ENCODE measurements around the gene UBE2K.

Gene UBE2K

GRCh38 chr4:39685990-39686389 is 11.9 kb upstream of the UBE2K start:
- Histone ChIP-seq H3K27me3 (ENCODE audit: low read length) (no peaks in the 10 kb centered on the region), H3K79me2 (ENCODE audit: insufficient read depth, low read length) (no peaks in the 10 kb centered on the region), H3K9ac (ENCODE audit: low read length) (no peak overlapping the region), H3K4me3 (ENCODE audit: insufficient read depth, low read length, poor library complexity, severe bottlenecking) (no peak overlapping the region), H3K27ac (ENCODE audit: low read depth, low read length) (no peak overlapping the region), H3K4me2 (ENCODE audit: low read depth, low read length, poor library complexity, severe bottlenecking) (no peak overlapping the region), H3K36me3 (ENCODE audit: low read length) (no peaks in the 10 kb centered on the region), H2AFZ (ENCODE audit: low read depth, low read length, severe bottlenecking) (no peak overlapping the region), H3K9me2 (replicated peaks; ENCODE audit: insufficient read depth, low read length) (no peaks in the 10 kb centered on the region), H3K9me3 (ENCODE audit: insufficient read depth, low read length) (no peaks in the 10 kb centered on the region), H4K20me1 (ENCODE audit: low read depth, low read length) (no peaks in the 10 kb centered on the region), H3F3A (ENCODE audit: insufficient read depth) (no peaks in the 10 kb centered on the region)
- TF ChIP-seq EZH2phosphoT487 (conservative IDR thresholded peaks at IDR 0.05; ENCODE audit: low read length), result no peak
- TF ChIP-seq CTCF (IDR thresholded peaks at IDR 0.05; ENCODE audit: insufficient read depth, low read length, poor library complexity, severe bottlenecking), result no peak

- Histone ChIP-seq H3K79me2 (ENCODE audit: insufficient read depth, low read length) (no peaks in the 10 kb centered on the region), H3K27me3 (ENCODE audit: low read length) (no peaks in the 10 kb centered on the region), H4K20me1 (ENCODE audit: low read depth, low read length) (no peaks in the 10 kb centered on the region), H3K9ac (ENCODE audit: low read length) (no peak overlapping the region), H3K36me3 (ENCODE audit: low read length) (no peaks in the 10 kb centered on the region), H3K9me2 (replicated peaks; ENCODE audit: insufficient read depth, low read length) (no peaks in the 10 kb centered on the region), H3K9me3 (ENCODE audit: insufficient read depth, low read length) (no peaks in the 10 kb centered on the region), H3K27ac (ENCODE audit: low read depth, low read length) (no peak overlapping the region), H3F3A (ENCODE audit: insufficient read depth) (no peaks in the 10 kb centered on the region), H3K4me3 (ENCODE audit: insufficient read depth, low read length, poor library complexity, severe bottlenecking) (no peak overlapping the region), H2AFZ (ENCODE audit: low read depth, low read length, severe bottlenecking) (no peak overlapping the region), H3K4me2 (ENCODE audit: low read depth, low read length, poor library complexity, severe bottlenecking) (no peak overlapping the region)
- TF ChIP-seq EZH2phosphoT487 (conservative IDR thresholded peaks at IDR 0.05; ENCODE audit: low read length), result no peak
- TF ChIP-seq CTCF (IDR thresholded peaks at IDR 0.05; ENCODE audit: insufficient read depth, low read length, poor library complexity, severe bottlenecking), result no peak
Measured at GRCh38 chr4:39687014-39687413, 10.9 kb upstream of the UBE2K start.

DNA sequence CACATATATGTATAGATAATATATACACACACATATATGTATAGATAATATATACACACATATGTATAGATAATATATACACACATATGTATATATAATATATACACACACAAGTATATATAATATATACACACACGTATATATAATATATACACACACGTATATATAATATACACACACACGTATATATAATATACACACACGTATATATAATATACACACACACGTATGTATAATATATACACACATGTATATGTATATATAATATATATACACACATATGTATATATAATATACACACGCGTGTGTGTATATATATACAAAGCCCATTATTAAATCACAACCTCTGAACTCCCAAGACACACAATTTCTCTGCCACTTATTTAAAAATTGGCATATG is 8.0 kb upstream of the UBE2K start:
- Histone ChIP-seq H2AFZ (ENCODE audit: low read depth, low read length, severe bottlenecking) (no peak overlapping the region), H3K9me3 (ENCODE audit: insufficient read depth, low read length) (no peaks in the 10 kb centered on the region), H3K4me2 (ENCODE audit: low read depth, low read length, poor library complexity, severe bottlenecking) (no peak overlapping the region), H3K9me2 (replicated peaks; ENCODE audit: insufficient read depth, low read length) (no peaks in the 10 kb centered on the region), H3K27me3 (ENCODE audit: low read length) (no peaks in the 10 kb centered on the region), H3F3A (ENCODE audit: insufficient read depth) (no peaks in the 10 kb centered on the region), H3K36me3 (ENCODE audit: low read length) (no peaks in the 10 kb centered on the region), H3K27ac (ENCODE audit: low read depth, low read length) (no peak overlapping the region), H3K79me2 (ENCODE audit: insufficient read depth, low read length) (no peaks in the 10 kb centered on the region), H4K20me1 (ENCODE audit: low read depth, low read length) (no peaks in the 10 kb centered on the region), H3K9ac (ENCODE audit: low read length) (no peak overlapping the region), H3K4me3 (ENCODE audit: insufficient read depth, low read length, poor library complexity, severe bottlenecking) (no peak overlapping the region)
- TF ChIP-seq EZH2phosphoT487 (conservative IDR thresholded peaks at IDR 0.05; ENCODE audit: low read length) (no peak), CTCF (IDR thresholded peaks at IDR 0.05; ENCODE audit: insufficient read depth, low read length, poor library complexity, severe bottlenecking) (no peak)

Data from SU-DHL-6 (cell line).